Peyer's patch (tissue), 4 donors: Measurements from ENCODE around the gene ZNF248.

Experiments used
- CTCF ChIP-seq, 6 experiments: fragments of 450-650 bp in 4 of 6; fragments of 200-600 bp in 2 of 6; sonication (generic) in 1 of 6; IDR thresholded peaks; one replicate each; pipeline ENCODE4 v1.5.1; 2017 to 2019; ENCODE audit warnings: antibody characterized with exemption in 6 of 6, mild to moderate bottlenecking in 3 of 6, moderate library complexity in 1 of 6
- POLR2A ChIP-seq, 2 donors: fragments of 450-650 bp; IDR thresholded peaks; one replicate each; pipeline ENCODE4 v1.5.1; 2017; ENCODE audit warnings: antibody characterized with exemption in 2 of 2, mild to moderate bottlenecking in 2 of 2, moderate library complexity in 2 of 2

GRCh38 chr10:37774351-37774750, 83.1 kb downstream of the ZNF248 start:
- TF ChIP-seq CTCF (IDR thresholded peaks at IDR 0.05) (no peak), POLR2A (IDR thresholded peaks at IDR 0.05) (no peak)
